ENCODE measurements around the gene TOM1L2.

The TOM1L2 gene

GRCh38 chr17:17994271-17995069 lies 22.3 kb upstream of the TOM1L2 start:
- no peak for DNase-seq

DNA sequence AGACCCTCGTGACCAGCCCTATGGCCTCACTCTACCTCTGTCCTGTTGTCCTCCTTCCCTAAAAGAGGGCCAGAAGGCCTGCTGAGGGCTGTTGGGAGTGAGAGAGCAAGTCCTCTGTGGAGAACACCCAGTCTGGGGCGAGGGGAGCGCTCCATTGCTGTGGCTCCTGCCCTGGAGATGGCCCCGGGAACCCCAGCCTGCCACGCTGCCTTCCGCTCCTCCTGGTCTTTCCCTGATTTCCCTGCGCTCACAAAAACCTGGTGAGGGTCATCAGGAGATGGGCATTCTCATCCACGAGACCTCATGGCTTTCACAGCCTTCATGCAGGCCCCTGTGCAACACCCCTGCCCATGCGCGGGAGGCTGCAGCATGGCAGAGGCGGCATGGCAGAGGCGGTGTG lies 21.7 kb upstream of the TOM1L2 start:
- DNase-seq, result no peak

- DNase-seq, result no peak
Observed at GRCh38 chr17:17993366-17993765, 21.2 kb upstream of the TOM1L2 start.

DNA sequence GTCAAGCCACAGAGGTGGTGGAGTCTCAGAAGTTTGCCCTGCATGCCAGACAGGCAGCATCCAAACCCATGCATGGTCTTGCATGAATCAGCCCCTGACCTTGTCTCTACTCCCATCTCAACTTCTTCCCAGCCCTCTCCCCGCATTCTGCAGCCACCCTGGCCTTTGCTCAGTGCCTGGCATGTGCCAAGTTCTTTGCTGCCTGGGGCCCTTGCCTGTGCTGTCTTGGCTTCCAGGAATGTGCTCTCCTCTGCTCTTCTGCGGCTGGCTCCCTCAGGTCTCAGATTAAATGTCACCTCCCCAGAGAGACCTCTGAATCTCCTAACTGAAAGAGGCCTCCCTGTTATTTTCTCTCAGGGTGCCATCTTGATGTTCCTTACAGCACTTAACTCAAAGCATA lies 18.1 kb upstream of the TOM1L2 start:
- no peak for DNase-seq

- no peak for DNase-seq
Observed at GRCh38 chr17:17989618-17990017, 17.4 kb upstream of the TOM1L2 start.

GRCh38 chr17:17989081-17989480 lies 16.9 kb upstream of the TOM1L2 start:
- DNase-seq, result no peak

- DNase-seq, result no peak
Observed at GRCh38 chr17:17988427-17988945, 16.3 kb upstream of the TOM1L2 start.

DNA sequence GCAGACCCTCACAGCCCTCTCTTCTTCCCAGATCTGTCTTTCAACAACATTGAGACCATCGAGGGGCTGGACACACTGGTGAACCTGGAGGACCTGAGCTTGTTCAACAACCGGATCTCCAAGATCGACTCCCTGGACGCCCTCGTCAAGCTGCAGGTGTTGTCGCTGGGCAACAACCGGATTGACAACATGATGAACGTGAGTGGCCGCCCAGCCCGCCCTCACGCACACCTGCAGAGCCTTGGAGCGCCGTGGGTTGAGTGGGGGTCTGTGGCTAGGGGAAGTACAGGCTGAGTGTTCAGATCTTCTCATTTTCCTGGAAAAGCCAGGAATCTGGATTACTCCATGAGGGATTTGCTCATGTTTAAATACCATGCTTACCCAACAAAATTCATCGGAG lies 15.7 kb upstream of the TOM1L2 start:
- no peak for DNase-seq

GRCh38 chr17:17987187-17987896 lies 15.1 kb upstream of the TOM1L2 start:
- no peak for DNase-seq

DNA sequence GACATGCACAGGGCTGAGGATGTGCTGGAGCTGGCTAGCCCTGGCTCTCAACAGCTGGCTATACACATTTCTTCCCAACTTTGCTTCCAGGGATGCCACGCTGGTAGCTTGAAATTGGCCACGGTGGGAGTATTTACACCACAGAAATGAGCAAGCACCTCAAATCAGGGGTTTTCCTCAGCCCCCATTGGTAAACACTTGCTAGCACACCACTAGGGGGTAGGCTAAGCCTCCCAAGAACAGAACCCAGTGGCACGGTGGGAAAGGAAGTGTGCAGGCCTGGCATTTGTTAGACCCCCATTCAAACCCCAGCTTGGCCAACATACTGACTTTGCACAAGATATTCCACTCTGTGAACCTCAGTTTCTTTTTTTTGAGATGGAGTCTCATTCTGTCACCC lies 13.4 kb upstream of the TOM1L2 start:
- DNase-seq, result no peak

DNA sequence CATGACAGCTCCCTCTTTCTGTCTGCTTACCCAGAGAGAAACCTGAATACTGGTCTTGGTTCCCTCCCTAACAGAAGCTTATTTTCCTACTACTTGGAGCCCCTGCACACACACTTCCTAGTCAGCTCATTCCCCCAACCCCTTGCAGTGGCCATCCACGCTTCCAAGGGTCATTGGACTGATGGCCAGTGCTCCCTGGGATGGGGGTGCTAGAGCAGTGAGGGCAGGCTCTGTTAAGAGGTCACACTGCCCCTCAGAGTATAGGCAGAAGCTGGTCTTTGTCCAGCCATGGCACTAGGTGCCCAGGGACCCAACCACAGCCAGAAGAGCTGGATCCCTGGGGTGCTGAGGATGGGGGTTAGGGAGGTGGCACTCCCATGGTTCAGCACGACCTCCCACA lies 13.0 kb upstream of the TOM1L2 start:
- no peak for DNase-seq

GRCh38 chr17:17983776-17984175 lies 11.6 kb upstream of the TOM1L2 start:
- DNase-seq, result no peak

- no peak for DNase-seq
Observed at GRCh38 chr17:17983376-17983775, 11.2 kb upstream of the TOM1L2 start.

- no peak for DNase-seq
Observed at GRCh38 chr17:17982801-17983200, 10.6 kb upstream of the TOM1L2 start.

DNA sequence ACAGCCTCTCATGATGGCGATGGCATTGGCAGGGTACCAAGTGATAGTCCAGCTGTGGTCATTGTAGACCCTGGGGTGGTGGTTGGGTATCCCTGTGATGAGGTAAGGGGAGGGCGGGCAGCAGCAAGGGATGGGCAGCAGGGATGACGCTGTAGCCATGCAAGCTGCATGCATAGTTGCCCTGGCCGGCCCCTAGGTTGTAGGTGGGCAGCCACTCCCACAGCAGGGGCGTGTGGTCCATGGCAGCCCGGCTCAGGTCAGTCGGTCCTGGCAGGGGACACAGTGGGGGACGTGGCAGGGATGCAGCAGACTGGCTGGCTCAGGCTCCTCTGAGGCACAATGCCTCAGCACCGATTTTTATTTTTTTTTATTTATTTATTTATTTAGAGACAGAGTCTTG lies 9.1 kb upstream of the TOM1L2 start:
- no peak for DNase-seq

GRCh38 chr17:17979778-17980177 lies 7.6 kb upstream of the TOM1L2 start:
- DNase-seq, result no peak

DNA sequence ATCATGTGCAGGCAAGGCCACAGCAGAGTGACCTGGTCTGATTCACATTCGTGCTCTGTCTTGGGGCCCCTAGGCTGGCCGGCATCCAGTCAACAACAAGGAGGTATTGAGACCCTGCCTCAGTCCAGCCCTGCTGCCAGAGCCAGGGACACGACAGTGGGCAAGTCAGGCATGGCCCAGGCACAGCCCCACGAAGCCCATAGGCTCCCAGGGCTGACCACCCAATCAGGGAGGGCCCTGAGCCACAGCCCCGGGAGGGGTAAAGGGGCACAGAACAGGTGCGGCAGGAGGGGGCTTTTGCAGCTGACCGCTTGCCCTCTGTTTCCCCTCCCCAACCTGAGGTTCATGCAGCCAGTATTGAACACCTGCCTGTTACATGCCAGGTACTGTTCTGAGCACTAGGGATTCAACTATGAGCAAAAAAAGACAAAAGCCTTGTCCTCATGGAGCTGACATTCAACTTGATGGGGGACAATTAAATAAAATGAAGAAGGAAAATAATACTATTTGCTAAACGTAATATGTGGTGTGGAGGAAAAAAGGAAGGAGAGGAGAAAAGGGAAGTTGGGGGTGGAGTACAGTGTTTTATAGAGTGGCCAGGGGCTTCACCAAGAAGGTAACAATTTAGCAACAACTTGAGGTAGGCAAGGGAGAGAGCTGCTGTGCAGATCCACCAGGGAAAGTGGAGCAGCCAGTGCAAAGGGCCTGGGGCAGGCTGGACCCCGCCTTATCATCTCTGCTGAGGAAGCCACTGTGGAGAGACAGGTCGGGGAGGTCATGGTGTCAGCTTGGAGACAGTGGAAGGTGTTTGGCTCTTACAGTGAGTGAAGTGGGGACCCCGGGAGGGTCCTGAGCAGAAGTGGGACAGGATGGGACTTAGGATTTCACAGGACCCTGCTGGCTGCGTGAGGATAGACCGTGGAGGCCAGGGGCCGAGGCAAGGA lies 6.6 kb upstream of the TOM1L2 start:
- no peak for DNase-seq

GRCh38 chr17:17976931-17977570 lies 4.9 kb upstream of the TOM1L2 start:
- no peak for DNase-seq

- DNase-seq, result no peak
Observed at GRCh38 chr17:17975436-17975835, 3.2 kb upstream of the TOM1L2 start.

- DNase-seq, result no peak
Observed at GRCh38 chr17:17972952-17973254, 703 bp upstream of the TOM1L2 start.

- DNase-seq, result peak in 2 of 4 experiments; percentile 34 to 39
Observed at GRCh38 chr17:17971431-17972125, 622 bp downstream of the TOM1L2 start.

All from activated CD4-positive, CD25-positive, alpha-beta regulatory T cell (primary cell).